Thoracic aorta (tissue), 2 donors: ENCODE measurements around the gene ATRAID. TPM values are rescaled to one million over a fixed set of nuclear protein-coding genes. Genes with fewer than 3 reads are reported as not detected.

ENCODE experiments used
- ATAC-seq: fragments of 150-250 bp; one replicate; pipeline ENCODE4 v1.8.0; 2017; ENCODE audit warnings: low read depth; ENCODE audit not compliant: insufficient number of reproducible peaks, low FRiP score
- DNase-seq: peaks from one replicate; pipeline ENCODE4 v3.0.0-alpha.2; 2020; ENCODE audit warnings: low spot score
- H3K27ac ChIP-seq, 2 donors: fragments of 200-600 bp; sonication (generic); 1 replicate in 1 of 2; 2 replicates in 1 of 2; pipeline ENCODE4 v1.5.1; 2016; ENCODE audit warnings: mild to moderate bottlenecking in 2 of 2, moderate library complexity in 2 of 2
- H3K27me3 ChIP-seq: fragments of 200-600 bp; sonication (generic); replicated peaks from 2 replicates; pipeline ENCODE4 v1.6.0; 2016; ENCODE audit warnings: mild to moderate bottlenecking; ENCODE audit not compliant: insufficient read depth
- H3K36me3 ChIP-seq: fragments of 200-600 bp; sonication (generic); one replicate; pipeline ENCODE4 v1.5.1; 2016
- H3K4me1 ChIP-seq, 2 donors: fragments of 200-600 bp; sonication (generic); 1 replicate in 1 of 2; 2 replicates in 1 of 2; pipeline versions ENCODE4 v1.5.1 to v1.6.0; 2016; ENCODE audit warnings: low read depth in 2 of 2, mild to moderate bottlenecking in 1 of 2; ENCODE audit not compliant: control insufficient read depth in 1 of 2
- H3K4me3 ChIP-seq: fragments of 200-600 bp; sonication (generic); 2 replicates; pipeline ENCODE4 v1.5.1; 2016; ENCODE audit warnings: mild to moderate bottlenecking
- H3K9me3 ChIP-seq: fragments of 200-600 bp; sonication (generic); 2 replicates; pipeline ENCODE4 v1.5.1; 2016
- total RNA-seq, 2 donors: library from RNA; depleted of rRNA; stranded (reverse); fragments of >200 nt; gene quantifications; one replicate each; pipeline versions ENCODE4 v1.1.0 to v1.2.3, GENCODE V29; 2016
- TF ChIP-seq, protein P1 (sequence below): fragments of 200-600 bp; sonication (generic); IDR thresholded peaks from one replicate; pipeline ENCODE4 v1.5.1; 2019; ENCODE audit warnings: antibody characterized with exemption

The ATRAID gene, protein sequence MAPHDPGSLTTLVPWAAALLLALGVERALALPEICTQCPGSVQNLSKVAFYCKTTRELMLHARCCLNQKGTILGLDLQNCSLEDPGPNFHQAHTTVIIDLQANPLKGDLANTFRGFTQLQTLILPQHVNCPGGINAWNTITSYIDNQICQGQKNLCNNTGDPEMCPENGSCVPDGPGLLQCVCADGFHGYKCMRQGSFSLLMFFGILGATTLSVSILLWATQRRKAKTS
- total RNA-seq, result 100 to 1,000 TPM in 1 of 2 donors, 10 to 100 TPM in 1; 90.0 to 174 TPM

DNA sequence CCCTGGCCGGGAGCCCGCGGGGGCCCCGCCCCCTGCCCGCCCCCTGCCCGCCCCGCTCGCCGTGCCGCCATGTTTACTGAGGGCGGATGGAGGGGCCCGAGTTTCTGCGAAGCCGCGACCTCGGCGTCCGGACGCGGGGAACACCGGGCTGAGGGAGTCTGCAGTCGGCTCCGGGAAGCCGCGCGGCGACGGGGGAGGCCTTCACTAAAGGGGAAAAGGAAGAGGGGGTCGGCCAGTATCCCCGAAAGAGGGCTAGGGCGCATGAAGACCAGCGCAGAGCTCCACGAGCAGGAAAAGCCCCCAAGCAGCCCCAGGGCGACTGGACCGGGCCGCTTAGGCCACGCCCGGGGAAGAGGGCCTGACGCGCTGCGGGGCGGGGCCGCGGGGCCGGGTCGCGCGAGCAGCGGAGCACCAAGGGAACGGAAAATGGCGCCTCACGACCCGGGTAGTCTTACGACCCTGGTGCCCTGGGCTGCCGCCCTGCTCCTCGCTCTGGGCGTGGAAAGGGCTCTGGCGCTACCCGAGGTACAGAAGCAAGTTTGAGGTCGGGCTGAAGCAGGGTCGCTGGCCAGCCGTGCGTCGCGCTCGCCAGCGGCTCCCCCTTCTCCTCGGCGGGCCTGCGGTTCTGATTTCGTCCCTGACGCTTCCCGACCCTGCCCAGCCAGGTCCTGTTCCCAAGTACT lies at the start of gene ATRAID, which contains the start of gene SLC5A6:
Gene ATRAID (plus strand): TSS at position 99 of the 683 bp plus-strand sequence. CDS start 328 bp downstream, at position 427.
Gene SLC5A6 (minus strand): TSS at position 326 of the 683 bp plus-strand sequence. CDS start 4,618 bp downstream, outside the sequence.
- TF ChIP-seq, protein P1, sequence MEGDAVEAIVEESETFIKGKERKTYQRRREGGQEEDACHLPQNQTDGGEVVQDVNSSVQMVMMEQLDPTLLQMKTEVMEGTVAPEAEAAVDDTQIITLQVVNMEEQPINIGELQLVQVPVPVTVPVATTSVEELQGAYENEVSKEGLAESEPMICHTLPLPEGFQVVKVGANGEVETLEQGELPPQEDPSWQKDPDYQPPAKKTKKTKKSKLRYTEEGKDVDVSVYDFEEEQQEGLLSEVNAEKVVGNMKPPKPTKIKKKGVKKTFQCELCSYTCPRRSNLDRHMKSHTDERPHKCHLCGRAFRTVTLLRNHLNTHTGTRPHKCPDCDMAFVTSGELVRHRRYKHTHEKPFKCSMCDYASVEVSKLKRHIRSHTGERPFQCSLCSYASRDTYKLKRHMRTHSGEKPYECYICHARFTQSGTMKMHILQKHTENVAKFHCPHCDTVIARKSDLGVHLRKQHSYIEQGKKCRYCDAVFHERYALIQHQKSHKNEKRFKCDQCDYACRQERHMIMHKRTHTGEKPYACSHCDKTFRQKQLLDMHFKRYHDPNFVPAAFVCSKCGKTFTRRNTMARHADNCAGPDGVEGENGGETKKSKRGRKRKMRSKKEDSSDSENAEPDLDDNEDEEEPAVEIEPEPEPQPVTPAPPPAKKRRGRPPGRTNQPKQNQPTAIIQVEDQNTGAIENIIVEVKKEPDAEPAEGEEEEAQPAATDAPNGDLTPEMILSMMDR, result no peak
- H3K36me3 ChIP-seq, result peaks cover 8% of the 10 kb centered on the region
- no peaks in the 10 kb centered on the region for H3K27me3 ChIP-seq
- H3K9me3 ChIP-seq, result no peaks in the 10 kb centered on the region
- peak; percentile 86 for ATAC-seq
- H3K27ac ChIP-seq, result peak within 1 kb of the TSS; percentile 89 to 96
- peak within 1 kb of the TSS; percentile 87 for H3K4me3 ChIP-seq
- DNase-seq, result peak; percentile 44
- peaks cover 9 to 24% of the 10 kb centered on the region in 2 donors for H3K4me1 ChIP-seq

DNA sequence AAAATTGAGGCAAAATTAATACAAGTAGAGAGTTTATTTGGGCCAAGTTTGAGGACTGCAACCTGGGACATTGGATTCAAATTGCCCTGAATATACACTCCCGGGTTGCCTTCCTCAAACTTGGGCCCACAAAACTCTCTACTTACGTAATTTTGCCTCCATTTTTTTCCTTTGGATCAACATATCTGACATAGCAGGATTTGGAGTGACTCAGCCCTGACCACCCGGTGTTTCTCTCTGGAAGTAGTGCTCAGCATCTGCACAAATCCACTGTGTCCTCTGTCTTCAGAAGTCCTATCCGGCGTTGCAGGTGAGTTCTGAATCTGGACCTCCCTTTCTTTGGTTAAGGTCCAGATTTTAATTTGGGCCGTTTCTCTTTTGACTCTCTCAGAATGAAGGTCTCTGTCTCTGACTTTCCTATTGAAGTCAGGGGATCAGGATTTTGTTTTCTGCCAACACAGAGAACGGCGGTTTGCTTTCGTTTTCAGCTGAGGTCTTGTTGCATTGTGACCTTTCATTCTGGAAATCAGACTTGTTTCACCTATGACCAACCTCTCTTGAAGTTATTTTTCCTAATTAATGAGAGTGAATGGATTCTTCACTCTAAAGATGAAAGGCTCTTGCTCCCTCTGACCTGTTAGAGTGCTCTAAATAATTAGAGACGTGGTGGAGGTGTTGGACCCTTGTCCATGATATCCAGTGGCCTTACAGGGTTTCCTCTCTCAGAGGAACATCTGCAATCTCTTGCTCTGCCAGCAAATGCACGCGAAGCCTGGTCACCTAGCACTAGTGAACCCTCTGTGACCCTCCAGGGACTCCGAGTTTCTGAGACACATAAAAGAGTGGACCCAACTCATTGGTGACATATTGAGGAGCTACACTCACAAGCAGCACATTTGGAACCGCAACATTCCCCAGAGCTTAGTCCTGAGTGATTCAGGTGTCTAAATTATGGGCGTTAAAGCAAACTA lies 49.4 kb upstream of the ATRAID start:
- Histone ChIP-seq H3K27ac (no peak overlapping the region), H3K27me3 (no peaks in the 10 kb centered on the region), H3K4me1 (no peaks in the 10 kb centered on the region), H3K36me3 (no peaks in the 10 kb centered on the region), H3K9me3 (no peaks in the 10 kb centered on the region), H3K4me3 (no peak overlapping the region)
- no peak for ATAC-seq
- TF ChIP-seq, protein P1, result no peak
- no peak for DNase-seq

DNA sequence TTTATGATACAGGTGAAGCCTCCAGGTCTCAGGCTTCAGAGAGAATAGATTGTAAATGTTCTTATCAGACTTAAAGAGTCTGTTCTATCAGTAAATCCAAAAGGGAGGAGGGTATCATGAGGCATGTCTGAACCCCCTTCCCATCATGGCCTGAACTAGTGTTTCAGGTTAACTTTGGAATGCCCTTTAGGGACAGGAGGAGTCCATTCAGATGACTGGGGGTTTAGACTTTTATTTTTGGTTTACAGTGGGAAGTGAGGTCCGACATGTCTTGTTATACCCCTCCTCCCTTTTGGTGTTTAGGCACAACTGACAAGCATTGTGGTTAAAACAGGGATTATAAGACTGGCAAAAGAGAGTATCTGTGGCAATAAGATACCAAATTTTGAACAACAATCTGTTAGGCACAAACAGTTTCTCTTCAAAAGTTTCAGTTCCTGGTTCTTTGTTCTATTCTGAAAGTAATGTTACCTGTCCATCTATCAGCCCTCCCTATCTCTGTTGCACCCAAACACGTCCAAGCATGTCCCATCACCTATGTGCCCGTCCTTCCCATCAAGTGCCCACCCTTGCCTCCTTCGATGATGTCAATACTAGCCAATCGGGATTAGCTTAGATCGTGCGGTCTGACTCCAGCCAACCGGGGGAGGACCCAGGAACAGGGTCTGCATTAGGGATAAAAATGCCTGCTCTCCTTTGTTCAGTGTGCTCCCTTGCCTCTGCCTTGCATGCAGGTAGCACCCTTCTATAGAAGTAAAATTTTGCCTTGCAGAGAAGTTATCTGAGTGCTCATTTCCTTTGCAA lies 46.7 kb upstream of the ATRAID start:
- DNase-seq (no peak), ATAC-seq (no peak)

DNA sequence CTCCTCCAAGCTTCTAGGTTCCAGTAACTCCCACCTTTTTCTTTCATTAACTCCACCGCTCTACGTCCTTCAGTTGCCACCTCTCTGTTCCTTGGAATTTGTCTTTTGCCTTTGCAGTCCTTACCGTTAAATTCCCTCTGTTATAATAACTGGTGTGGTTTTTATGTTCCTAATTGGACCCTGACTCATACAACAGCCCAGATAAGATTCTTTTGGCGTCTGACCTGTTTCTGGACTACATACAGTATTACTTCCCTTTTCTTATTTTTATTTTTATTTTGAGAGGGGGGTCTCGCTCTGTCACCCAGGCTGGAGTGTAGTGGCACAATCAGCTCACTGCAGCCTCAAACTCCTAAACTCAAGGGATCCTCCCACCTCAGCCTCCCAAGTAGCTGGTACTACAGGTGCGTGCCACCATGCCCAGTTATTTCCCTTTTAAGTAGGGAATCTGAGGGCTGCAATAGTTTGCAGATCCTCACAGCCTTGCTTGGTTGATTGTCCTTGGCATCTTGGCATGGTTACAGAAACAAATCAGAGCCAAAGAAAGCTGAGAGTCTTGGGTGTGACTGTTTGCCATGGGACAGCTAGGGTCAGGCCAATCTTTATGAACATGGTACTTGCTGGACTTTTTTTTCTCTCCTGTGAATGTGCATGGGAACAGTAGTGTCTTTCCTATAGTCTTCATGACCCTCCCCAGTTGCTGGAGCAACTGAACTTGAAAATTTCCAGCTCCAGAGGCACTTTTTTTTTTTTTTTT lies 41.1 kb upstream of the ATRAID start:
- DNase-seq (no peak), ATAC-seq (no peak)
- no peaks in the 10 kb centered on the region for H3K9me3 ChIP-seq
- H3K27me3 ChIP-seq, result no peaks in the 10 kb centered on the region
- no peaks in the 10 kb centered on the region for H3K36me3 ChIP-seq
- TF ChIP-seq, protein P1, result no peak
- H3K4me3 ChIP-seq, result no peak overlapping the region
- H3K4me1 ChIP-seq, result no peaks in the 10 kb centered on the region
- no peak overlapping the region for H3K27ac ChIP-seq

More for the DNA sequence above, 46.7 kb upstream of the ATRAID start:
- no peaks in the 10 kb centered on the region for H3K36me3 ChIP-seq
- no peak overlapping the region for H3K4me3 ChIP-seq
- no peaks in the 10 kb centered on the region for H3K27me3 ChIP-seq
- H3K4me1 ChIP-seq, result no peaks in the 10 kb centered on the region
- H3K27ac ChIP-seq, result no peak overlapping the region
- no peaks in the 10 kb centered on the region for H3K9me3 ChIP-seq
- TF ChIP-seq, protein P1, result no peak
